ENCODE measurements around the gene MTA3.
"Not testable (repeated sequence)": the region's sequence is repeated elsewhere in the genome, so short reads cannot be mapped to it uniquely, and the experiment has no call there.

Gene MTA3

DNA sequence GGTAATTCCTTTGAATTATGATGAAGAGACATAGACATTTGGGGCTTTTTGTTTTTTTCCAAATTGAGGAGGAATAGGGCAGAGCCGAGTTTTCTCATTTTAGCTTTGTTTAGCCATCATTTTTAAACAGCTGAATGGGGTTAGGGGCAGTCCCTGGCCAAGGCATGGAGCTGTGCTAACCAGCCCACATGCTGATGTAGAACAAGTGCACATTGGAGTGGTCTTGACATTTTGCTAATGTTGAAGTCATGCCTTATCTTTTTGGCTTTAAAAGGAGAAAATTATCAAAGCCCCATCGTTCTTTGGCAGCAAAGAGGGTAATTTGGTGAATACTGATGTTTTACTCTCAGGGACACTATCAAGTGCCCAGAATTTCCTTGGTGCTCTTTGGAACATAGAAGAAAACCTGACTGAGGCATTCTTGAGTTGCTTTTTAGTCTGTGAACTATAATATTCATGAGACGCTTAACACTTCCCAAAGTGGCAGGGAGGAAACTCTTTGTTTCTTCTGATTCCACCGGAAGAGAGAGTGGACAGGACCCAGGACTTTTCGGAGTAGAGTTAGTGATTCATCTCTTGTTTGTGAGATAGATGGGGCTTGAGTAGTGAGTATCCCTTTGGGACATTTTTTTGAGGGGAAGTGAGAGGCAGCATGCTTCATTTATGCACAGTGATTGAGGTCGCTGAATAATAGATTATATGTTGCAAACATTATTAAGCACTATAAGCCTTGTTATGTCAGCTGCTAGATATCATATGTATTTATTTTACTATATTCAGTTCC lies 45.0 kb downstream of the MTA3 start:
- Histone ChIP-seq H3K9ac (ENCODE audit: low read length) (no peak overlapping the region), H3K4me1 (ENCODE audit: control insufficient read depth, insufficient read depth, low read length) (no peaks in the 10 kb centered on the region), H3K4me3 (ENCODE audit: low read depth, low read length) (no peak overlapping the region), H3K27me3 (ENCODE audit: control insufficient read depth, insufficient read depth, low read length) (no peaks in the 10 kb centered on the region), H3K36me3 (ENCODE audit: control insufficient read depth, insufficient read depth, low read length) (peaks cover 83% of the 10 kb centered on the region), H3K9me3 (ENCODE audit: control insufficient read depth, insufficient read depth, low read depth, low read length) (no peaks in the 10 kb centered on the region), H3K27ac (ENCODE audit: low read depth, low read length) (no peak overlapping the region)

- Histone ChIP-seq H3K27ac (ENCODE audit: low read depth, low read length) (no peak overlapping the region), H3K9ac (ENCODE audit: low read length) (no peak overlapping the region), H3K9me3 (ENCODE audit: control insufficient read depth, insufficient read depth, low read depth, low read length) (no peaks in the 10 kb centered on the region), H3K36me3 (ENCODE audit: control insufficient read depth, insufficient read depth, low read length) (peaks cover 84% of the 10 kb centered on the region), H3K4me3 (ENCODE audit: low read depth, low read length) (no peak overlapping the region), H3K4me1 (ENCODE audit: control insufficient read depth, insufficient read depth, low read length) (no peaks in the 10 kb centered on the region), H3K27me3 (ENCODE audit: control insufficient read depth, insufficient read depth, low read length) (no peaks in the 10 kb centered on the region)
Measured at GRCh38 chr2:42614838-42615237, 46.4 kb downstream of the MTA3 start.

GRCh38 chr2:42618116-42618515 lies 49.7 kb downstream of the MTA3 start:
- Histone ChIP-seq H3K36me3 (ENCODE audit: control insufficient read depth, insufficient read depth, low read length) (peaks cover 75% of the 10 kb centered on the region), H3K27ac (ENCODE audit: low read depth, low read length) (no peak overlapping the region), H3K4me1 (ENCODE audit: control insufficient read depth, insufficient read depth, low read length) (peaks cover 3% of the 10 kb centered on the region; the same call in 1 of the 2 replicates), H3K9ac (ENCODE audit: low read length) (no peak overlapping the region), H3K9me3 (ENCODE audit: control insufficient read depth, insufficient read depth, low read depth, low read length) (peaks cover 13% of the 10 kb centered on the region), H3K27me3 (ENCODE audit: control insufficient read depth, insufficient read depth, low read length) (no peaks in the 10 kb centered on the region), H3K4me3 (ENCODE audit: low read depth, low read length) (no peak overlapping the region)

DNA sequence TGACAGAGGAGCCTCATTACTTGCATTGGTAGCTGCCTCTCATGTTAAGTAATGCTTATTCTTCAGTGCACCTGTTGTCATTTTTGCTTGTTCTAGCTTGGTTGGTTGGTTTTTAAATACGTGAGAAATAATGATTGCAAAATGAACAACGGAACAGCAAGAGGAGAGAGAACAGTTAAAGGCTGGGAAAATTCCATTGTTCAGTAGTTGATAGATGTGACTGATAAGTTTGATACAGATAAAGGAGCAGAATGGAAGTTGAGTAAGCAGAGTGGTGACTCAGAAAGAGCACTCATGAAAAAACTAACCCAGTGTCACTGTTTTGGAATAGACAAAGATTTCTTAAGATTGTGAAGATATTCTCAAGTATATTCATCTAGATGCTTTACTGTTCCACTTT lies 50.5 kb downstream of the MTA3 start:
- peaks cover 4% of the 10 kb centered on the region; the same call in 1 of the 2 replicates for H3K4me1 ChIP-seq (ENCODE audit: control insufficient read depth, insufficient read depth, low read length)
- peaks cover 15% of the 10 kb centered on the region for H3K9me3 ChIP-seq (ENCODE audit: control insufficient read depth, insufficient read depth, low read depth, low read length)
- H3K4me3 ChIP-seq (ENCODE audit: low read depth, low read length) = no peak overlapping the region
- no peak overlapping the region for H3K9ac ChIP-seq (ENCODE audit: low read length)
- H3K27me3 ChIP-seq (ENCODE audit: control insufficient read depth, insufficient read depth, low read length) = no peaks in the 10 kb centered on the region
- peaks cover 70% of the 10 kb centered on the region for H3K36me3 ChIP-seq (ENCODE audit: control insufficient read depth, insufficient read depth, low read length)
- no peak overlapping the region for H3K27ac ChIP-seq (ENCODE audit: low read depth, low read length)

- H3K4me1 ChIP-seq (ENCODE audit: control insufficient read depth, insufficient read depth, low read length); H3K9ac ChIP-seq (ENCODE audit: low read length); H3K27me3 ChIP-seq (ENCODE audit: control insufficient read depth, insufficient read depth, low read length); H3K27ac ChIP-seq (ENCODE audit: low read depth, low read length); H3K4me3 ChIP-seq (ENCODE audit: low read depth, low read length): not testable (repeated sequence)
- H3K9me3 ChIP-seq (ENCODE audit: control insufficient read depth, insufficient read depth, low read depth, low read length) = peaks cover 15% of the 10 kb centered on the region
- H3K36me3 ChIP-seq (ENCODE audit: control insufficient read depth, insufficient read depth, low read length) = peaks cover 51% of the 10 kb centered on the region
Measured at GRCh38 chr2:42621626-42622025, 53.2 kb downstream of the MTA3 start.

DNA sequence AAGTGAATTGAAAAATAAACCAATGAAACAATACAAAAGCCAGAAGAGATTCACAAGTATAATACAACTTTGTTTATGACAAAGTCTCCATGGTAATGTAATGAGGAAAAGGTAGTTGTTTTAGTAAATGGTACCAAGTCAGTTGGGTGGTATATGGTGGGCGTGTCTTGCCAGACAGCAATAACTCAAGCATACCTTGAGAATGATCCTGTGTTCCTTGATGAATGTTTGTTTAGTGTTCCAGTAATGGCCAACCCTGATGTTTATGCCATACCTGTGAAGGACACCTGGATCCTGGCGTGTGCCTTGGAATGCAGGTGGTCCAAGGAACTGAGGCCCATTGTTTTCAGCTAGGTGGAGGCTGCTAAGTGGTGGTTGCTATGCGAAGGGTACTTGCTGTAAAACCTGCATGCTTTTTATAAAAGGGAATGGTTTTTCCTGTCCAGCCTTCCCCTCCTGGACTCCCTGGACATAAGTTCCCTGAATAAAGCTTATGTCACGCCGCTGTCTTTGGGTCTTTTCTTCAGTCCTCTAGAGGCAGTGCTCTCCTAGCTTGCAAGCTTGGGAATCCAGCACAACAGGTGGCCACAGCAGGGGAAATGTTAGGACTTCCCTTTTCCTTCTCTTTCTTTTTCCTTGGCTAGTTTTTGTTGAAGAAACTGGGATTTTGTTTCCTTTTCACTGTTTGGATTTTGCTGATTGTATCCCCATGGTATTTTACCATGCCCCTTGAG lies 54.7 kb downstream of the MTA3 start:
- Histone ChIP-seq H3K4me1 (ENCODE audit: control insufficient read depth, insufficient read depth, low read length) (peaks cover 4% of the 10 kb centered on the region; the same call in 1 of the 2 replicates), H3K4me3 (ENCODE audit: low read depth, low read length) (no peak overlapping the region), H3K27me3 (ENCODE audit: control insufficient read depth, insufficient read depth, low read length) (no peaks in the 10 kb centered on the region)

DNA sequence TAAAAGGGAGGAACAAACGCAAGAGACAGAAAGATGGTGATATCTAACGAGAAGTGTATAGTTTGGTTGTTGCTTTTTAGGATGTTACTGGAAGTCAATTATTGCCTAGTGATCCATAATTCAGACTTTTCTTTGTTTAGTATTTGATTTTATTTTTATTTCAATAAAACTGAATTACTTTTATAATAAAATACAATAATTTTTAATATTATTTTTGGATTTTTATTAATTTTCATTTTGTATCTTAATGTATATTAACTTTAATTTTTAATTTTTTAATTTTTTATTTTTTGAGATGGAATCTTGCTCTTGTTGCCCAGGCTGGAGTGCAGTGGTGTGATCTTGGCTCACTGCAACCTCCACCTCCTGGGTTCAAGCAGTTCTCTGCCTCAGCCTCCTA lies 55.6 kb downstream of the MTA3 start:
- H3K27ac ChIP-seq (ENCODE audit: low read depth, low read length) = no peak overlapping the region
- no peak overlapping the region for H3K9ac ChIP-seq (ENCODE audit: low read length)
- no peak overlapping the region for H3K4me3 ChIP-seq (ENCODE audit: low read depth, low read length)
- H3K27me3 ChIP-seq (ENCODE audit: control insufficient read depth, insufficient read depth, low read length) = no peaks in the 10 kb centered on the region
- H3K36me3 ChIP-seq (ENCODE audit: control insufficient read depth, insufficient read depth, low read length) = peaks cover 31% of the 10 kb centered on the region
- peaks cover 4% of the 10 kb centered on the region; the same call in 1 of the 2 replicates for H3K4me1 ChIP-seq (ENCODE audit: control insufficient read depth, insufficient read depth, low read length)
- peaks cover 15% of the 10 kb centered on the region for H3K9me3 ChIP-seq (ENCODE audit: control insufficient read depth, insufficient read depth, low read depth, low read length)

More for the DNA sequence above, 54.7 kb downstream of the MTA3 start:
- Histone ChIP-seq H3K36me3 (ENCODE audit: control insufficient read depth, insufficient read depth, low read length) (peaks cover 40% of the 10 kb centered on the region), H3K27ac (ENCODE audit: low read depth, low read length) (no peak overlapping the region), H3K9ac (ENCODE audit: low read length) (no peak overlapping the region), H3K9me3 (ENCODE audit: control insufficient read depth, insufficient read depth, low read depth, low read length) (peaks cover 15% of the 10 kb centered on the region)

- not testable (repeated sequence) for H3K4me1 ChIP-seq (ENCODE audit: control insufficient read depth, insufficient read depth, low read length); H3K9me3 ChIP-seq (ENCODE audit: control insufficient read depth, insufficient read depth, low read depth, low read length); H3K9ac ChIP-seq (ENCODE audit: low read length); H3K27ac ChIP-seq (ENCODE audit: low read depth, low read length); H3K4me3 ChIP-seq (ENCODE audit: low read depth, low read length); H3K27me3 ChIP-seq (ENCODE audit: control insufficient read depth, insufficient read depth, low read length)
- peaks cover 17% of the 10 kb centered on the region for H3K36me3 ChIP-seq (ENCODE audit: control insufficient read depth, insufficient read depth, low read length)
Measured at GRCh38 chr2:42628024-42628423, 59.6 kb downstream of the MTA3 start.

- peaks cover 21% of the 10 kb centered on the region for H3K36me3 ChIP-seq (ENCODE audit: control insufficient read depth, insufficient read depth, low read length)
- no peak overlapping the region for H3K4me3 ChIP-seq (ENCODE audit: low read depth, low read length)
- no peak overlapping the region for H3K9ac ChIP-seq (ENCODE audit: low read length)
- H3K9me3 ChIP-seq (ENCODE audit: control insufficient read depth, insufficient read depth, low read depth, low read length) = no peaks in the 10 kb centered on the region
- H3K27me3 ChIP-seq (ENCODE audit: control insufficient read depth, insufficient read depth, low read length) = no peaks in the 10 kb centered on the region
- H3K4me1 ChIP-seq (ENCODE audit: control insufficient read depth, insufficient read depth, low read length) = peaks cover 19% of the 10 kb centered on the region
- H3K27ac ChIP-seq (ENCODE audit: low read depth, low read length) = no peak overlapping the region
Measured at GRCh38 chr2:42636934-42637333, 68.5 kb downstream of the MTA3 start.

- Histone ChIP-seq H3K4me1 (ENCODE audit: control insufficient read depth, insufficient read depth, low read length) (peaks cover 19% of the 10 kb centered on the region), H3K36me3 (ENCODE audit: control insufficient read depth, insufficient read depth, low read length) (peaks cover 26% of the 10 kb centered on the region), H3K4me3 (ENCODE audit: low read depth, low read length) (no peak overlapping the region), H3K27me3 (ENCODE audit: control insufficient read depth, insufficient read depth, low read length) (no peaks in the 10 kb centered on the region), H3K9me3 (ENCODE audit: control insufficient read depth, insufficient read depth, low read depth, low read length) (no peaks in the 10 kb centered on the region), H3K9ac (ENCODE audit: low read length) (no peak overlapping the region), H3K27ac (ENCODE audit: low read depth, low read length) (no peak overlapping the region)
Measured at GRCh38 chr2:42638080-42638784, 69.8 kb downstream of the MTA3 start.
